WI38 (cell line): Measurements from ENCODE around the gene PPP1R14B.
A peak's percentile ranks its signal among the peaks of the same experiment; 100 is the strongest.

ENCODE experiments used
- H3K4me3 ChIP-seq: 2 replicates; pipeline ENCODE4 v1.5.1; 2011; ENCODE audit warnings: low read depth, mild to moderate bottlenecking, control low read depth, low read length
- TF ChIP-seq, protein P1 (sequence below): IDR thresholded peaks from 2 replicates; pipeline ENCODE4 v1.5.1; 2012; ENCODE audit warnings: low read depth, mild to moderate bottlenecking, control low read depth, low read length

PPP1R14B gene

DNA sequence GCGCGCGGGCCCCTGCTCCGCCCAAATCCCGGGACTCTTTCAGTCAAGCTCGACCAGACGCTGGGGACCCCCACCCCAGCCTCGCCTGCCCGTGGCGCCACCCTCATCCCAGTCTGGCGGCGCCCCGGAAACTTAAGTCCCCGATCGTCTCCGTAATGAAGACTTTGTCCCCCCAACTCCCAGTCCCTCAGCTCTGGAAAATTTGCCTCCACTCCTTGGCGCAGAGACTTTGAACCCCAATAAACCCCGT, 4.9 kb upstream of the PPP1R14B start:
- H3K4me3 ChIP-seq: peak overlapping the region; percentile 87
- TF ChIP-seq, protein P1, sequence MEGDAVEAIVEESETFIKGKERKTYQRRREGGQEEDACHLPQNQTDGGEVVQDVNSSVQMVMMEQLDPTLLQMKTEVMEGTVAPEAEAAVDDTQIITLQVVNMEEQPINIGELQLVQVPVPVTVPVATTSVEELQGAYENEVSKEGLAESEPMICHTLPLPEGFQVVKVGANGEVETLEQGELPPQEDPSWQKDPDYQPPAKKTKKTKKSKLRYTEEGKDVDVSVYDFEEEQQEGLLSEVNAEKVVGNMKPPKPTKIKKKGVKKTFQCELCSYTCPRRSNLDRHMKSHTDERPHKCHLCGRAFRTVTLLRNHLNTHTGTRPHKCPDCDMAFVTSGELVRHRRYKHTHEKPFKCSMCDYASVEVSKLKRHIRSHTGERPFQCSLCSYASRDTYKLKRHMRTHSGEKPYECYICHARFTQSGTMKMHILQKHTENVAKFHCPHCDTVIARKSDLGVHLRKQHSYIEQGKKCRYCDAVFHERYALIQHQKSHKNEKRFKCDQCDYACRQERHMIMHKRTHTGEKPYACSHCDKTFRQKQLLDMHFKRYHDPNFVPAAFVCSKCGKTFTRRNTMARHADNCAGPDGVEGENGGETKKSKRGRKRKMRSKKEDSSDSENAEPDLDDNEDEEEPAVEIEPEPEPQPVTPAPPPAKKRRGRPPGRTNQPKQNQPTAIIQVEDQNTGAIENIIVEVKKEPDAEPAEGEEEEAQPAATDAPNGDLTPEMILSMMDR: no peak

DNA sequence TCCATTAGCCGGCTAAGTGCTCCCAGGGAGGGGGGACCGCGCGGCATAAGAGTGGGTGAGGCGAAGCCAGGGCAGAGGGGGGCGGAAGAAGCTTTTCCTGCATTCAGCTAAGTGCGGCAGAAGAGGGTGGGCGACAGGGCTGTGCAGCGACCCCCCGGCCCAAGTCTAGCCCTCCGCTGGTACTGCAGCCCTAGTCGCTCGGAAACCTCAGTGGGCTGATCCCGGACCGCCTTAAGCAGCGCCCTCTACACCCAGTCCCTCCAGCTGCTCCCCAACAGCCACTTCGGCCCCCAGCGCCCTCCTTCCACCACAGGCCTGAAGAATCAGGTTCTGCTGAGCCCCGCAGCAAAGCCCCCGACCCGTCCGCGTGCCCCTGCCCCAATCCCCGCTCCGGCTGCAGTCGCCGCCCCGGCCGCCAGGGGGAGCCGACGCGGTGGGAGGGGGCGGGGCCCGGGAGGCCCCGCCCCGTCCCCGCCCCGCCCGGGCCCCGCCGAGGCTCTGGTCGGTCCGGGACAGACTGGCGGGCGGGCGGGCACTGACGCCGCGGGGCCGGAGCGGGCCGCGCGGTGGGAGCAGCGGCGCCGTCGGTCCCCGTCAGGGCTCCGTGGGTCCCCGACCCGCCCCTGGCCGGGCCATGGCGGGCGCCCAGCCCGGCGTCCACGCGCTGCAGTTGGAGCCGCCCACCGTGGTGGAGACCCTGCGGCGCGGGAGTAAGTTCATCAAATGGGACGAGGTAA, 4.4 kb upstream of the PPP1R14B start, which contains the start of gene PLCB3:
TSS of gene PLCB3 (plus strand) at position 515 of the 737 bp plus-strand sequence. CDS start at position 635, 120 bp downstream.
- TF ChIP-seq, protein P1: peak; percentile 45; the same call in 1 of the 2 replicates

DNA sequence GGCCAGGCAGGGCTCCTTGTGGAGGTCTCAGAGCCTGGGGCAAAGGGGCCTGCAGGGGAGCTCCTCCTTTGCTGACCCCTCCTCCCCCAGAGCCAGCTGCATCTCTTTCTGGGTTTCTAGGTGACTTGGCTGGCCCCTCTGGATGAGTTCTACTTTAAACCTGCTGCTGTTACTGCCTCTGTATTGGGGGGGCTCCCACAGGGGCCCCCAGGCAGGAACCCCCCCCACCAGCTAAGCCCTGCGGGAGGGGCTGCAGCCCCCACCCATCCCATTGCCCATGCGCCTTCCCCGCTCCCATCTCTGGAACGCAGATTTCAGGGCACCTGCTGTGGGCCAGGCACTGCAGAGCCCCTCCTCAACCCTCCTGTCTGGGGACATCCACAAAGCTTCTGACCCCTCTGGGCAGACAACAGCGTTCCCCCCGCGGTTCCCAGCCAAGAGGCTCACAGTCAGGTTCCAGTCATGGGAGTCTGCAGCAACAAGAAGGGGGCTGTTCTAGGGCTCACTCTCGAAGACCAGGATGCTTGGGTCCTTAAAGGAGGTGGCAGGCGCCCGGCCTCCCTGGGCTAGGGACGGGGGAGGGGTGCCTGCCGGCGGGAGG, 3.8 kb upstream of the PPP1R14B start:
- H3K4me3 ChIP-seq: peak overlapping the region; percentile 60
- TF ChIP-seq, protein P1: no peak

More for the DNA sequence above, 4.4 kb upstream of the PPP1R14B start, which contains the start of gene PLCB3:
- H3K4me3 ChIP-seq: peak within 1 kb of the TSS; percentile 87

DNA sequence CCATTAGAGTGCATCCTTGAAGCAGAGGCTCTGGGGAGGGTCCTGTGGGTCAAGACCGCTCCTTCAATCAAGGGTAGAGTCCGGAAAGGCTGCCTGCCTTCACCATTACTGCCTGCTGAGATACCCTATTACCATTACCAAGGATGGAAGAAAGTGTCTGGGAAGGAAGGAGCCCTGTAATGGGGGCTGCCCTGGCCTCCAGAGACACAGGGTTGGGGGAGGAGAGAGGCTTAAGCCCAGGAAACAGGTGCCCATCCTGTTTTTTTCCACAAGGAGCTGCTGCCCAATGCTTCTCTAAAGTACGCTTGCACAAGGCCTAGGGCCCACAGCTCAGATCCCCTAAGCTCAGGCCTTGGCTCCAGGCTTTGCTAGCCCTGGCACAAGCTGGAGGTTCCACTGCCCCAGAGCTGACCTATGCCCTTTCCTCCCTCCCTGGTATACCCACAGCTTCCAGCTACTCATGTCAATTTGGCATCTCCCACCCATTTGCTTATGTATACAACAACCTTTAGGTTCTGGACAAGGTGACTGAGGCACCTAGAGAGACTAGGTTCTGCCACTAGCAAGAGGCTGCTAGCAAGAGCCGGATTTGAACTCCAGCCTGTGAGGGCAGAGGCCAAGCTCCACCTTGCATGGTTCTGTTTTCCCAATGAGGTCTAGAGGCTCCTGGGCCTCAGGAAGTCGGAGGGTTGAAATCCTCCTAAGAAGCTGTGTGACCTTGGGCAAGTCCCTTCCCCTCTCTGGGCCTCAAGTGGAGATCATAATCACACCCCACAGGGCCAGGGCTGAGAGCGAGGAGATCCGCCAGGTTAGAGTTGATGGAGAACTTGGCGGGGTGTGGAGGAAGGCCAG, 3.0 kb upstream of the PPP1R14B start:
- TF ChIP-seq, protein P1: no peak
- no peak overlapping the region for H3K4me3 ChIP-seq

DNA sequence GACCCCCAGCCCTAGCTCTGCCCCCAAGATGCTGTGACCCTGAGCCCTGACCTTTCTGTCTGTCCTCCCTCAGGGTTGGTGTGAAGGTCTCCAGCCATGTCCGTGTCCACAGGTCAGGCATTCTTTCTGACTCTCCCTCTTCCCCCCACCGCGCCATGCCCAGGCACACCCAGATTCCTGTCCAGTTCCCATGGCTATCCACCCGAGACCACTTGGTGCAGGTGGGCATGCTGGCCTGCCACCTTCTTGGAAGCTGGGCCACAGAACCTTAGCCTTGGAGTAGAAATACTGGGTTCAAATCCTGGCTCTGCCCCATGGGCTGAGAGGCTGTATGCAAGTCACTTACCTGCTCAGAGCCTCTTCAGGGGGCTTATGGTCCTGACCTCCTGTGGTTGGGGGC, 2.3 kb upstream of the PPP1R14B start:
- TF ChIP-seq, protein P1: no peak
- no peak overlapping the region for H3K4me3 ChIP-seq

DNA sequence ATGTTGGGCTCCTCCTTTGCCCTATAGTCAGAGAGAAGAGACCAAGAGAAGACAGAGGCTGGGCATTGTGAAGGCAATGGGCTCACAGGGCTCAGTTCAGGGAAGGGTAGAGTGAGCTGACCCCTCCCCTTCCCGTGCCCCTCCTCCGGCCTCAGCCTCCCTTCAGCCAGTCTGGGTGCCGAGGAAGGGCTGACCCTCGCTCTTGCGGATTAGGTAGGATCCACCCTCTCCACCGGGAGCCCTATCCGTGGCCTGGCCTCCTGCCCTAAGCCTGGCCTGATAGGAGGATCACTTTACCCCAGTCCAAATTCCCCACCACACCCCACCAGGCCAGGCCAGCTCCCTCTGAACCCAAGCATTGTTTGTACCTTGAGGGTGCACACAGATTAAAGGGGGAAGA, 1.8 kb upstream of the PPP1R14B start:
- TF ChIP-seq, protein P1: no peak

More for the DNA sequence above, 1.8 kb upstream of the PPP1R14B start:
- H3K4me3 ChIP-seq: no peak overlapping the region
